NCI-H2107 (cell line): ENCODE measurements around the gene DOK7.

Experiments
- DNase-seq: peaks from one replicate; lab custom pipeline; 2025; lab: John Stamatoyannopoulos, UW

The DOK7 gene

GRCh38 chr4:3487861-3488260 is 24.8 kb downstream of the DOK7 start:
- no peak for DNase-seq

- DNase-seq: no peak
These were observed 25.7 kb downstream of the DOK7 start for GRCh38 chr4:3488820-3489219.

GRCh38 chr4:3489451-3489962 is 26.4 kb downstream of the DOK7 start:
- no peak for DNase-seq

GRCh38 chr4:3491681-3492405 is 28.7 kb downstream of the DOK7 start:
- no peak for DNase-seq

GRCh38 chr4:3492741-3493719 is 29.9 kb downstream of the DOK7 start:
- DNase-seq: no peak

GRCh38 chr4:3493720-3494461 is 30.8 kb downstream of the DOK7 start:
- no peak for DNase-seq

GRCh38 chr4:3494462-3494871 is 31.4 kb downstream of the DOK7 start:
- DNase-seq: no peak

- no peak for DNase-seq
These were observed 32.3 kb downstream of the DOK7 start for GRCh38 chr4:3495204-3495975.

GRCh38 chr4:3496021-3496420 is 32.9 kb downstream of the DOK7 start:
- DNase-seq: no peak

- no peak for DNase-seq
These were observed 34.0 kb downstream of the DOK7 start for GRCh38 chr4:3497095-3497494.

GRCh38 chr4:3497523-3498389 is 34.6 kb downstream of the DOK7 start:
- no peak for DNase-seq

GRCh38 chr4:3498407-3498806 is 35.3 kb downstream of the DOK7 start:
- no peak for DNase-seq

GRCh38 chr4:3498901-3499510 is 35.9 kb downstream of the DOK7 start:
- no peak for DNase-seq

- no peak for DNase-seq
These were observed 36.6 kb downstream of the DOK7 start for GRCh38 chr4:3499710-3500109.

- DNase-seq: no peak
These were observed 37.0 kb downstream of the DOK7 start for GRCh38 chr4:3500111-3500510.

GRCh38 chr4:3500634-3501101 is 37.6 kb downstream of the DOK7 start:
- no peak for DNase-seq

GRCh38 chr4:3501126-3501824 is 38.2 kb downstream of the DOK7 start:
- DNase-seq: no peak

GRCh38 chr4:3501825-3502425 is 38.8 kb downstream of the DOK7 start:
- no peak for DNase-seq
